Pancreas (tissue), 10 donors: ENCODE data around the gene TMEM151B. TPM values are rescaled to one million over a fixed set of nuclear protein-coding genes. Genes with fewer than 3 reads are reported as not detected.

ENCODE experiments used
- ATAC-seq, 4 donors: fragments of 200-7000 bp; cut with Tn5 transposase; one replicate each; pipeline versions ENCODE4 v1.8.0 to v1.9.1; 2020; ENCODE audit warnings: mild to moderate bottlenecking in 4 of 4, moderate library complexity in 4 of 4
- DNase-seq, 6 donors: peaks; one replicate each; pipeline ENCODE4 v3.0.0-alpha.2; 2020
- FAIRE-seq: peaks from 2 replicates; lab custom pipeline; 2012; peaks lifted over from hg19 to GRCh38; lab: Jason Lieb, UNC
- H3K27ac ChIP-seq, 4 donors: fragments of 200-600 bp; sonication (generic); 1 replicate in 3 of 4; 2 replicates in 1 of 4; pipeline versions ENCODE4 v1.5.0 to v1.8.0; 2020
- H3K27me3 ChIP-seq, 4 donors: fragments of 200-600 bp; one replicate each; pipeline ENCODE4 v1.8.0; 2021
- H3K36me3 ChIP-seq, 3 donors: fragments of 200-600 bp; sonication (generic) in 1 of 3; one replicate each; pipeline versions ENCODE4 v1.5.0 to v1.8.0; 2020 to 2021
- H3K4me1 ChIP-seq, 3 donors: fragments of 200-600 bp; one replicate each; pipeline ENCODE4 v1.8.0; 2021
- H3K4me3 ChIP-seq, 4 donors: fragments of 200-600 bp; sonication (generic) in 2 of 4; one replicate each; pipeline versions ENCODE4 v1.5.0 to v1.8.0; 2020 to 2021
- H3K9me3 ChIP-seq, 4 donors: fragments of 200-600 bp; one replicate each; pipeline ENCODE4 v1.8.0; 2021
- WGBS, 2 donors: extraction: QIAGEN DNeasy Blood & Tissue Kit; methylation state at CpG; one replicate each; pipeline ENCODE4 v1.1.7; 2013; 5-methylcytosine and 5-hydroxymethylcytosine counted together
- intact Hi-C, 3 donors: fragments of 100-400 bp; cut with DNase I; formaldehyde crosslinking; loops; one replicate each; pipeline versions ENCODE4 v1.11.1 to v1.14.2; 2022
- polyA plus RNA-seq, 2 donors: library from polyadenylated mRNA; stranded (reverse); fragments of 200-250 nt; gene quantifications; one replicate each; pipeline ENCODE4 v1.2.3, GENCODE V29; 2013
- total RNA-seq, 6 donors: library from RNA; stranded (reverse); fragmentation: NEBNext Ultra II Directional in 4 of 6; extraction: Animal tissue kit (Norgen Biotek cat#: 25700) in 4 of 6; gene quantifications; one replicate each; pipeline versions ENCODE4 v1.2.1 to v1.2.4, GENCODE V29; 2021 to 2023
- TF ChIP-seq, protein P1 (sequence below), 4 donors: fragments of 200-600 bp; sonication (generic) in 3 of 4; IDR thresholded peaks; one replicate each; pipeline versions ENCODE4 v1.5.0 to v1.8.0; 2021; ENCODE audit warnings: antibody characterized with exemption in 4 of 4
- donor health status: healthy with polysubstance abuse.
- donor health status: DM: no; HTN: no; CAD: no; lungs with moderate emphysema.
- donor health status: DM: no; HTN: no; CAD: no.
- donor health status: control.
- donor health status: control.
- donor health status: Bipolar disorder and iron deficiency.
- donor health status: DM: yes; HTN: yes; CAD: no.
- donor health status: DM: no; HTN: no; CAD: no.
- donor health status: DM: no; HTN: no; CAD: no.
- donor health status: DM: yes; HTN: yes; CAD: no.

The TMEM151B gene
- total and polyA plus RNA-seq, 8 donors = 0.06 to 0.65 (median 0.12) TPM; not detected in 2

DNA sequence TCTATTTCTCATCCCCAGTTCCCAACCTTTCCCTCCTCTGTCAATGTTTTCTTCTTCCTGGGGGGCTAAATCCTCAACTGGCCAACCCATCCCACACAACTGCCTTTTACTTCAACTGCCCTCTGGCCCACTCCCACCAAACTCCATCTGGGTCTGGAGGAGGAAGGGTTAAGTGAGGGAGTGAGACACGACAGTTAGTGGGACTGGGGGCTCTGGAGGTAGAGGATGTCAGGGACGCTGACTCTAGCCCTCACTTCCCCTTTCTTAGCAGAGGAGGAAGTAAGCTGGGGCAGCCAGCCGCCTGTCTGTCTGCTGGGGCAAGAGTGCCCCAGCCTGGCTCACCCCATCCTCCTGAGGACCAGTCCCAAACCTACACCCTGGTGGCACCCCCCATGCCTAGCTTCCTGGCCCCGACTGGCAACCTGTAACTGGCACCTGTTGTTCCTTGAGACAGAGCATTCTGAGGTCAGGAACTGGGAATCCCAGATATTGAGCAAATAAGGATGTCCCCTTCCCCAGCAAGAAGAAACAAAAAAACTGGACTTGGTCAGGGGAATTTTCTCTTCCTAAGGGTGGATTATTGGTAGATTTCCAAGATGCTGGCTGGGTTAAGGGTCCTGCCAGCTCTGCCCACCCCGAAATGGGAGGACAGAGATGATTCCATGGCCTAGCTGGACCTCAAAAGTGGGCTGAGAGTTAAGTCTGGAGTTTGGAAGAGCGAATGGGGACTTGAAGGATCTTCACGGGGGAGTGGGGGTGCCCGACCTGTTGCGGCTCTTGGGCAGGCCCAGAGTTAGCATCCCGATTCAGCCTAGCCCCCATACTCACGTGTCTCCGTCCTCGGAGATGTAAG is 5.9 kb upstream of the TMEM151B start:
- no peaks in the 10 kb centered on the region for H3K9me3 ChIP-seq
- H3K4me3 ChIP-seq = peak overlapping the region; percentile 45 to 93 (median 80)
- ATAC-seq (peak in 2 of 4 donors; percentile 21 to 23), DNase-seq (peak in 3 of 6 donors; percentile 54 to 75 (median 69)), FAIRE-seq (no peak)
- peaks cover 0 to 3% (median 0%) of the 10 kb centered on the region in 3 donors for H3K36me3 ChIP-seq
- peaks cover 0 to 21% (median 4%) of the 10 kb centered on the region in 3 donors for H3K4me1 ChIP-seq
- peak overlapping the region; percentile 48 to 87 (median 78) for H3K27ac ChIP-seq
- TF ChIP-seq, protein P1, sequence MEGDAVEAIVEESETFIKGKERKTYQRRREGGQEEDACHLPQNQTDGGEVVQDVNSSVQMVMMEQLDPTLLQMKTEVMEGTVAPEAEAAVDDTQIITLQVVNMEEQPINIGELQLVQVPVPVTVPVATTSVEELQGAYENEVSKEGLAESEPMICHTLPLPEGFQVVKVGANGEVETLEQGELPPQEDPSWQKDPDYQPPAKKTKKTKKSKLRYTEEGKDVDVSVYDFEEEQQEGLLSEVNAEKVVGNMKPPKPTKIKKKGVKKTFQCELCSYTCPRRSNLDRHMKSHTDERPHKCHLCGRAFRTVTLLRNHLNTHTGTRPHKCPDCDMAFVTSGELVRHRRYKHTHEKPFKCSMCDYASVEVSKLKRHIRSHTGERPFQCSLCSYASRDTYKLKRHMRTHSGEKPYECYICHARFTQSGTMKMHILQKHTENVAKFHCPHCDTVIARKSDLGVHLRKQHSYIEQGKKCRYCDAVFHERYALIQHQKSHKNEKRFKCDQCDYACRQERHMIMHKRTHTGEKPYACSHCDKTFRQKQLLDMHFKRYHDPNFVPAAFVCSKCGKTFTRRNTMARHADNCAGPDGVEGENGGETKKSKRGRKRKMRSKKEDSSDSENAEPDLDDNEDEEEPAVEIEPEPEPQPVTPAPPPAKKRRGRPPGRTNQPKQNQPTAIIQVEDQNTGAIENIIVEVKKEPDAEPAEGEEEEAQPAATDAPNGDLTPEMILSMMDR (IDR thresholded peaks at IDR 0.05) = no peak
- WGBS, 2 donors = 7 to 10% methylated on average over 13 of the region's 13 CpGs
- intact Hi-C loops = loop anchor here in 2 of 3 donors (5.0 kb wide), 2 partner anchors 68 to 73 kb away; no protein-coding TSS in a partner anchor
- no peaks in the 10 kb centered on the region for H3K27me3 ChIP-seq

DNA sequence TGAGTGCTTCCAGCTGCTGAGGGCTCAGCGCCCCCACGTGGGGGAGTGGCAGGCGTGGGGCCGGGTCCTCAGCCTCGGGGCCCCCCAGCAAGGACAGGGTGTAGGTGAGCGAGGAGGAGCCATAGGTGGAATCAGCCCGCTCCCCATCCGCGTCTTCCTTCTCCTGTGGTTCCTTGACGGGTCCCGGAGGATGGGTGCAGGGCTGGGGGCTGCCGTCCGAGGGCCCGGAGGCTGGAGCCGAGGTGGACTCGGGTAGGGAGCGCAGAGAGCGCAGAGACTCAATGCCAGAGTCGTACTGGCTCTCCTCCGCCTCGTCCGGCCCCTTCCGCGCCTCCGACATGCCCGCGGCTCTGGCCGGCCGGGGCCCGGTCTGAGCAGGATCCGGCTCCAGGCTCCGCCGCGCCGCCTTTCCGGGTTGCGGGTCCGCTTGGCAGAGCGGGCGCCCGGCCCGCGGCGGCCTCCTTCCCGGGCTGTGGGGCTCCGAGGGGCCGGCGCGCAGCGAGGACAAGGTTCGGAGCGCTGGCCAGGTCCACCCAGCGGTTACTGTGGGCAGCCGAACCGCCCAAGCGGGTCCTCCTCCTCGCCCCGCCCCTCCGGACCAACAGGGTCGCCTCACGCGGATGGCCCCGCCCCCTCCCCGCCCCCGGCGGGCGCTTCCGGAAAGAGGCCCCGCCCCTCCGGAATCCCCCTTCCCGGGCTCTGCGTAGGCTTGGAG is 5.1 kb upstream of the TMEM151B start, which contains the start of gene NFKBIE:
Gene NFKBIE (minus strand): TSS at position 545 of the 715 bp plus-strand sequence. CDS start 205 bp downstream, at position 340.
- Histone ChIP-seq H3K4me1 (peaks cover 0 to 21% (median 4%) of the 10 kb centered on the region in 3 donors), H3K4me3 (peak within 1 kb of the TSS; percentile 45 to 93 (median 80)), H3K36me3 (peaks cover 0 to under 1% (median 0%) of the 10 kb centered on the region in 3 donors), H3K27me3 (no peaks in the 10 kb centered on the region), H3K27ac (peak within 1 kb of the TSS; percentile 48 to 87 (median 78)), H3K9me3 (no peaks in the 10 kb centered on the region)
- 0 to 1% methylated on average over 42 to 72 of the region's 72 CpGs for WGBS, 2 donors
- FAIRE-seq (no peak), ATAC-seq (peak; percentile 87 to 92 (median 88)), DNase-seq (peak; percentile 94 to 99 (median 96))
- TF ChIP-seq, protein P1 (IDR thresholded peaks at IDR 0.05) = peak in 1 of 4 donors; percentile 6
- intact Hi-C loops = loop anchor here in 2 of 3 donors (5.0 kb wide), 2 partner anchors 67 to 72 kb away; no protein-coding TSS in a partner anchor

DNA sequence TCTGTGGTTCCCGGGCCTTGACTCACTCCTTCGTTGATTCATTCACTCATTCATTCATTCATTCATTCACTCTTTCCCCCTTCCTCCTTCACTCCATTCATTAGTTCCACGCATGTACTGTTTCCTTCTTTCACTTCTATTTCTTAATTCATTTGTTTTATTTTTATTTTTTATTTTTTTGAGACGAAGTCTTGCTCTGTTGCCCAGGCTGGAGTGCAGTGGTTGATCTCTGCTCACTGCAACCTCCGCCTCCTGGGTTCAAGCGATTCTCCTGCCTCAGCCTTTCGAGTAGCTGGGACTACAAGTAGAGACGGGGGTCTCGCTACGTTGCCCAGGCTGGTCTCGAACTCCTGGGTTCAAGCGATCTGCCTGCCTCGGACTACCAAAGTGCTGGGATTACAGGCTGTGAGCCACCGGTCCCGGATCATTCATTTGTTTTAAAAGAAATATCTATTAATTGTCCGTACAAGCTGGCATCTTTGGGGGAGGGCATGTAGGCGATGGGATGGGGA is 4.5 kb upstream of the TMEM151B start:
- no peaks in the 10 kb centered on the region for H3K27me3 ChIP-seq
- DNase-seq = peak in 1 of 6 donors; percentile 31
- H3K4me3 ChIP-seq = peak overlapping the region in 3 of 4 donors; percentile 72 to 93 (median 87)
- no peaks in the 10 kb centered on the region for H3K9me3 ChIP-seq
- peak overlapping the region in 3 of 4 donors; percentile 48 to 87 (median 81) for H3K27ac ChIP-seq
- intact Hi-C loops = loop anchor here in 2 of 3 donors (5.0 kb wide), 2 partner anchors 67 to 72 kb away; no protein-coding TSS in a partner anchor
- H3K4me1 ChIP-seq = peaks cover 0 to 21% (median 4%) of the 10 kb centered on the region in 3 donors
- FAIRE-seq = no peak
- ATAC-seq = no peak
- WGBS, 2 donors = 62 to 64% methylated on average over 17 of the region's 17 CpGs
- TF ChIP-seq, protein P1 (IDR thresholded peaks at IDR 0.05) = no peak
- no peaks in the 10 kb centered on the region for H3K36me3 ChIP-seq

DNA sequence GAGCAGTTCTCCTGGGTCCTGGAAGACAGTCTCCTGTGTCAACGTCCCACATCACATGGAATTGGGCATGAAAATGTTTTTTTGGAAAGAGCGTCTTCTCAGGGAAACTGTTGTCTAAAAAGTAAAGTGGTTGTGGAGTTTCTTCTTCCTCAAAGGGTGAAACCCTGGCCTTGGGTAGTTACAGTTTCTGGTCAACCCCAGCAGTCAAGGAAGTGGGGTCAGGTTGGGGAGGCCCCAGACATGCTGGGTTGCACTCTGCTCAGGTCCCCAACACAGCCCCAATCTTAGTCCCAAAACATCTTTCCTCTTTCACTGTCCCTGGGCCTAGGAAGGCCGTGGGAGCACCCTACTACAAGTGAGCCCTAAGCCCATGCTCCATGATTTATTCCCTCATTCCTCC is 3.9 kb upstream of the TMEM151B start:
- intact Hi-C loops = loop anchor here in 2 of 3 donors (5.0 kb wide), 2 partner anchors 66 to 71 kb away; no protein-coding TSS in a partner anchor
- DNase-seq = peak in 1 of 6 donors; percentile 10
- no peak overlapping the region for H3K4me3 ChIP-seq
- no peaks in the 10 kb centered on the region for H3K9me3 ChIP-seq
- no peak for ATAC-seq
- peak overlapping the region in 1 of 4 donors; percentile 87 for H3K27ac ChIP-seq
- TF ChIP-seq, protein P1 (IDR thresholded peaks at IDR 0.05) = no peak
- H3K4me1 ChIP-seq = peaks cover 0 to 21% (median 4%) of the 10 kb centered on the region in 3 donors
- no peaks in the 10 kb centered on the region for H3K36me3 ChIP-seq
- FAIRE-seq = no peak
- H3K27me3 ChIP-seq = no peaks in the 10 kb centered on the region
- WGBS, 2 donors = 63 to 64% methylated on average over 3 of the region's 3 CpGs
